Esophagus squamous epithelium (tissue), 4 donors: ENCODE data around the gene PHYKPL.

Source experiments
- CTCF ChIP-seq, 6 experiments: fragments of 450-650 bp in 4 of 6; fragments of 200-600 bp in 2 of 6; sonication (generic) in 2 of 6; IDR thresholded peaks; one replicate each; pipeline ENCODE4 v1.5.1; 2016 to 2019; ENCODE audit warnings: antibody characterized with exemption in 6 of 6, mild to moderate bottlenecking in 4 of 6, moderate library complexity in 4 of 6
- POLR2A ChIP-seq, 4 donors: fragments of 450-650 bp; IDR thresholded peaks; one replicate each; pipeline ENCODE4 v1.6.1; 2017; ENCODE audit warnings: antibody characterized with exemption in 4 of 4, mild to moderate bottlenecking in 4 of 4, moderate library complexity in 3 of 4

GRCh38 chr5:178222292-178222691 is 10.3 kb downstream of the PHYKPL start:
- no peak for TF ChIP-seq POLR2A (IDR thresholded peaks at IDR 0.05)
- TF ChIP-seq CTCF (IDR thresholded peaks at IDR 0.05), result no peak
